CD8-positive, alpha-beta memory T cell (primary cell): ENCODE measurements around the gene IRF6. TPM values are rescaled to one million over a fixed set of nuclear protein-coding genes. Genes with fewer than 3 reads are reported as not detected.

Experiments
- CTCF ChIA-PET: fragments of 350-600 bp; sonication (Branson Sonifier 250); formaldehyde crosslinking; loops from one replicate; lab custom pipeline; 2021; ENCODE audit warnings: antibody characterized with exemption; lab: Charles Lee
- POLR2A ChIA-PET: fragments of 350-600 bp; sonication (Branson Sonifier 250); formaldehyde crosslinking; loops from one replicate; lab custom pipeline; 2021; ENCODE audit warnings: antibody characterized with exemption; lab: Charles Lee
- DNase-seq, 5 donors: peaks; one replicate each; pipeline versions ENCODE4 v3.0.0 to v3.0.0-alpha.2; 2020 to 2022; ENCODE audit warnings: mixed read lengths in 1 of 5
- H3K27ac ChIP-seq: one replicate; pipeline ENCODE4 v1.7.0; 2013; ENCODE audit warnings: low read depth, mild to moderate bottlenecking, low read length, moderate library complexity
- H3K27me3 ChIP-seq: 2 replicates; pipeline ENCODE4 v1.7.0; 2013; ENCODE audit warnings: low read length, mild to moderate bottlenecking; ENCODE audit not compliant: insufficient read depth, poor library complexity, severe bottlenecking
- H3K36me3 ChIP-seq: 2 replicates; pipeline ENCODE4 v1.7.0; 2013; ENCODE audit warnings: mild to moderate bottlenecking, low read length, moderate library complexity; ENCODE audit not compliant: insufficient read depth
- H3K4me1 ChIP-seq: 2 replicates; pipeline ENCODE4 v1.7.0; 2013; ENCODE audit warnings: mild to moderate bottlenecking, low read length, moderate library complexity; ENCODE audit not compliant: insufficient read depth
- H3K4me3 ChIP-seq: 2 replicates; pipeline ENCODE4 v1.7.0; 2013; ENCODE audit warnings: mild to moderate bottlenecking, low read length
- H3K9me3 ChIP-seq: 2 replicates; pipeline ENCODE4 v1.7.0; 2013; ENCODE audit warnings: mild to moderate bottlenecking, low read length
- H3K27ac Mint-ChIP-seq, 8 donors: one replicate each; pipeline ENCODE4 v1.8.0; 2020 to 2021; ENCODE audit warnings: mixed read lengths in 8 of 8, mild to moderate bottlenecking in 6 of 8, inconsistent platforms in 3 of 8, moderate library complexity in 3 of 8
- H3K27me3 Mint-ChIP-seq, 2 donors: one replicate each; pipeline ENCODE4 v1.8.0; 2020 to 2021; ENCODE audit warnings: mixed read lengths in 2 of 2, mild to moderate bottlenecking in 1 of 2, moderate library complexity in 1 of 2
- H3K36me3 Mint-ChIP-seq, 3 donors: one replicate each; pipeline ENCODE4 v1.8.0; 2020 to 2021; ENCODE audit warnings: mixed read lengths in 3 of 3, inconsistent platforms in 1 of 3, mild to moderate bottlenecking in 1 of 3
- H3K4me1 Mint-ChIP-seq, 3 donors: one replicate each; pipeline ENCODE4 v1.8.0; 2020 to 2021; ENCODE audit warnings: mixed read lengths in 3 of 3, inconsistent platforms in 1 of 3, mild to moderate bottlenecking in 1 of 3
- H3K4me3 Mint-ChIP-seq, 7 donors: one replicate each; pipeline ENCODE4 v1.8.0; 2020 to 2021; ENCODE audit warnings: mixed read lengths in 7 of 7, mild to moderate bottlenecking in 6 of 7, moderate library complexity in 4 of 7, inconsistent platforms in 2 of 7
- H3K9me3 Mint-ChIP-seq, 5 donors: one replicate each; pipeline ENCODE4 v1.8.0; 2020 to 2022; ENCODE audit warnings: mixed read lengths in 5 of 5, mild to moderate bottlenecking in 3 of 5, moderate library complexity in 2 of 5, inconsistent platforms in 1 of 5
- polyA plus RNA-seq: library from polyadenylated mRNA; unstranded; fragments of 300-500 nt; fragmentation: Illumina TruSeq; gene quantifications from one replicate; pipeline ENCODE4 v1.2.3, GENCODE V29; 2021
- total RNA-seq, 2 experiments: library from RNA; stranded (reverse); gene quantifications; one replicate each; pipeline ENCODE4 v1.2.3, GENCODE V29; 2021

The IRF6 gene
- total and polyA plus RNA-seq, 3 experiments from 2014 or later, result 1.0 to 1.2 (median 1.2) TPM

DNA sequence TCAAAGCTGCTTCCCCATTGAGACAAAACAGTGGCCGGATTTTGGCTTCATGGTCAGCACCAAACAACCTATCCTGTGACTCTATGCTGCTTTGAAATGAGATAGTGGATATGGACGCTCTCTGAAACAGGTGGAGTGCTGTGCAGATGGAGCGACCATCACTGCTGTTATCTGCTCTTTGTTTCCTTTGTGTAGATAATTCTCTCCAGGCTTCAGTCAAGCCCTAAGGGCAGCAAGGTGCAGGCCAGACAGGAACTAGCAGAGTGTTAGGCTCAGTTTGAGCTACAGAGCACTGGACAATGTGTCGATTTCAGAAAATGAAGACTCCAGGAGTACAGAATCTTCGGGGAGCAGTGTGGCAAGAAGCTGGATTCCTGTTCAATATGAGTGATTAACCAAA is 4.8 kb upstream of the IRF6 start:
- Histone ChIP-seq H3K4me1 (peaks cover 2% of the 10 kb centered on the region), H3K36me3 (no peaks in the 10 kb centered on the region), H3K9me3 (no peaks in the 10 kb centered on the region), H3K27me3 (no peaks in the 10 kb centered on the region), H3K27ac (no peak overlapping the region), H3K4me3 (no peak overlapping the region)
- POLR2A ChIA-PET, result no interaction called here
- peaks cover 0 to 2% of the 10 kb centered on the region in 2 donors for H3K27me3 Mint-ChIP-seq
- no peak for DNase-seq
- H3K9me3 Mint-ChIP-seq, result peaks cover 0 to 2% (median 0%) of the 10 kb centered on the region in 5 donors
- H3K27ac Mint-ChIP-seq, result no peak overlapping the region
- peaks cover 6% of the 10 kb centered on the region in 3 donors for H3K4me1 Mint-ChIP-seq
- H3K36me3 Mint-ChIP-seq, result peaks cover 0 to 1% (median 1%) of the 10 kb centered on the region in 3 donors
- no peak overlapping the region for H3K4me3 Mint-ChIP-seq
- CTCF ChIA-PET, result interaction anchor here (1.1 to 1.9 kb wide), 3 partner anchors 12 to 41 kb away, joined by 3 to 12 read pairs (median 3); partner anchors contain the start of gene UTP25

- no peak for DNase-seq
- H3K4me3 ChIP-seq, result no peak overlapping the region
- ChIA-PET CTCF (interaction anchor here (1.9 to 5.7 kb wide), 2 partner anchors 13 kb away, joined by 12 to 43 read pairs; no protein-coding TSS in a partner anchor), POLR2A (no interaction called here)
- H3K27me3 ChIP-seq, result no peaks in the 10 kb centered on the region
- H3K4me3 Mint-ChIP-seq, result no peak overlapping the region
- peaks cover 7 to 13% (median 8%) of the 10 kb centered on the region in 3 donors for H3K4me1 Mint-ChIP-seq
- no peak overlapping the region for H3K27ac Mint-ChIP-seq
- no peaks in the 10 kb centered on the region for H3K27me3 Mint-ChIP-seq
- H3K9me3 ChIP-seq, result no peaks in the 10 kb centered on the region
- H3K4me1 ChIP-seq, result peaks cover 9% of the 10 kb centered on the region
- no peaks in the 10 kb centered on the region for H3K36me3 ChIP-seq
- H3K9me3 Mint-ChIP-seq, result peaks cover 0 to 2% (median 0%) of the 10 kb centered on the region in 5 donors
- peaks cover 0 to 1% (median 1%) of the 10 kb centered on the region in 3 donors for H3K36me3 Mint-ChIP-seq
- no peak overlapping the region for H3K27ac ChIP-seq
These were observed 3.7 kb upstream of the IRF6 start for GRCh38 chr1:209809611-209810010.

DNA sequence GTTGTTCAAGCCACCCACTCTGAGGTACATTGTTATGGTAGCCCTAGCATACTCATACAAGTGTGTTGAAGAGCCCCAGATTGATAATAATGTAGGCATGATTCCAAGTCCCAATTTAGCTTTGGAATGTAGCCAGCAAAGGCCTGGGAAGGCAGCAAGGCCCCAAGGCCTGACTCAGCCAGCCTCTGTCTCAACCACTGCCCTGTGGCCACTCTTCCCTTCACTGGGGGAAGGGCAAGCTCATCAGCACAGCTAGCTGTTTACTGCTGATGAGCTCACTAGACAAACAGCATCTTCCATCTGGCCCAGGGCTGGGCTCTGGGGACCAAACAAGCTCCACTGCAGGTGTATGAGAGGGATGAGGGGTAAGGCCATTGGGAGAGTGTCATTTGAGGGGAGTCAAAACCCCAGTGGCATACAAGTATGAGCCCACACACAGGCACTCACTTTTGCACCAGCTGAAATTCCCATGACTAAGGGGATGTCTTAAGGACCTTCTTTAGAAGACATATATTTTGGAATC is 2.2 kb upstream of the IRF6 start:
- Mint-ChIP-seq H3K27me3 (peaks cover 0 to 2% of the 10 kb centered on the region in 2 donors), H3K9me3 (peaks cover 0 to 2% (median 0%) of the 10 kb centered on the region in 5 donors), H3K27ac (no peak overlapping the region)

DNA sequence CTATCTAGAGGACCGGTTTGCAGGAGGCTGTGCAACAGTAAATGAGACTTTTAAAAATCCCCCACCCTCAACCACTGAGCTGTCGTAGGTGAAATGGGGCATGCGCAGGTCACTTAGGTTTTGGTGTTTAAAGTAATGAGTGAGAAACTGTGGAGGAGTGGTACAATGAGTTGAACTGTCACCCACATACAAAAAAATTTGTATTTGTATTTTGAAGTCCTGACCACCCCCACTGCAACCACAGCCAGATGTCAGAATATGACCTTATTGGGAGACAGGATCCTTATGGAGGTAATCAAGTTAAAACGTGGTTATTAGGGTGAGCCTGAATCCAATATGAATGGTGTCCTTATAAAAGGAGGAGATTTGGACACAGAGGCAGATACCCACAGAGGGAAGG is 1.6 kb upstream of the IRF6 start:
- Mint-ChIP-seq H3K4me3 (no peak overlapping the region), H3K4me1 (peaks cover 7 to 13% (median 8%) of the 10 kb centered on the region in 3 donors), H3K27me3 (peaks cover 2% of the 10 kb centered on the region in 2 donors), H3K9me3 (peaks cover 0 to 2% (median 0%) of the 10 kb centered on the region in 5 donors), H3K27ac (no peak overlapping the region), H3K36me3 (peaks cover 0 to 1% (median 1%) of the 10 kb centered on the region in 3 donors)
- no peak for DNase-seq
- Histone ChIP-seq H3K27me3 (no peaks in the 10 kb centered on the region), H3K27ac (no peak overlapping the region), H3K4me3 (no peak overlapping the region), H3K4me1 (peaks cover 9% of the 10 kb centered on the region), H3K9me3 (no peaks in the 10 kb centered on the region), H3K36me3 (no peaks in the 10 kb centered on the region)
- ChIA-PET CTCF (interaction anchor here (0.6 to 5.7 kb wide), 4 partner anchors 15 to 41 kb away, joined by 3 to 43 read pairs (median 4); partner anchors contain the start of gene UTP25), POLR2A (interaction anchor here (0.7 to 1.0 kb wide), 2 partner anchors 35 to 52 kb away, joined by 4 to 6 read pairs; no protein-coding TSS in a partner anchor)

More for the DNA sequence above, 2.2 kb upstream of the IRF6 start:
- H3K9me3 ChIP-seq, result no peaks in the 10 kb centered on the region
- Mint-ChIP-seq H3K4me1 (peaks cover 7 to 13% (median 8%) of the 10 kb centered on the region in 3 donors), H3K36me3 (peaks cover 0 to 1% (median 1%) of the 10 kb centered on the region in 3 donors), H3K4me3 (no peak overlapping the region)
- no peak for DNase-seq
- H3K4me1 ChIP-seq, result peaks cover 9% of the 10 kb centered on the region
- H3K27me3 ChIP-seq, result no peaks in the 10 kb centered on the region
- H3K36me3 ChIP-seq, result no peaks in the 10 kb centered on the region
- ChIA-PET CTCF (interaction anchor here (0.6 to 5.7 kb wide), 4 partner anchors 11 to 42 kb away, joined by 3 to 43 read pairs (median 4); partner anchors contain the start of gene UTP25), POLR2A (interaction anchor here (1.0 kb wide), 1 partner anchor 53 kb away, joined by 4 read pairs; no protein-coding TSS in a partner anchor)
- no peak overlapping the region for H3K4me3 ChIP-seq
- H3K27ac ChIP-seq, result no peak overlapping the region

DNA sequence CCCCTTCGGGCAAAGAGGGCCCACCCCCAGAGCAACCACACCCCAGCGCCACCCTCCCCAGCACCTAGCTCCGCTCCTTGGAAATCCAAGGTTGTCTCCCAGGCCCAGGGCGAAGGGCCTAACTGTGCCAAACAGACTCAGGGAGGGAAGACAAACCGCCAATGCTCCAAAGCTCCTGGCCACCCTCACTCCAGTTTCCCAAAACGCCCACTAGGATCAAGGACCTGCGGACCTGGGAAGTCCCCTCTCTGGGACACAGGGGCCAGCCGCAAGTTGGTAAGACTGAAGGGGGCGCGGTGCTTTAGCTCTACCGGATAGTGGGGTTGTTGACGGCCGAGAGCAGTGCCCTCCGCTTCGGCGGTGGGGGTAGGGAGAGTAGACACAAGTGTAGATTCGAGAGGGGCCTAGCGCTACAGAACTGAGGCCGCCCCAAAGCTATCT is 581 bp downstream of the IRF6 start:
- H3K27me3 ChIP-seq, result no peaks in the 10 kb centered on the region
- Mint-ChIP-seq H3K27ac (peak overlapping the region in 4 of 8 donors; percentile 29 to 95 (median 62)), H3K36me3 (peaks cover 0 to 4% (median 3%) of the 10 kb centered on the region in 3 donors), H3K27me3 (peaks cover 7 to 10% of the 10 kb centered on the region in 2 donors), H3K9me3 (peaks cover 0 to 2% (median 0%) of the 10 kb centered on the region in 5 donors), H3K4me3 (peak overlapping the region in 5 of 7 donors; percentile 85 to 98 (median 93)), H3K4me1 (peaks cover 7 to 13% (median 8%) of the 10 kb centered on the region in 3 donors)
- no peaks in the 10 kb centered on the region for H3K36me3 ChIP-seq
- H3K9me3 ChIP-seq, result no peaks in the 10 kb centered on the region
- peak overlapping the region; percentile 42 for H3K4me3 ChIP-seq
- H3K27ac ChIP-seq, result no peak overlapping the region
- CTCF ChIA-PET, result interaction anchor here (0.8 to 5.7 kb wide), 5 partner anchors 18 to 57 kb away, joined by 3 to 43 read pairs (median 4); no protein-coding TSS in a partner anchor
- DNase-seq, result no peak
- POLR2A ChIA-PET, result interaction anchor here (1.7 to 2.1 kb wide), 2 partner anchors 20 to 37 kb away, joined by 7 to 8 read pairs; partner anchors contain the start of gene C1orf74
- peaks cover 9% of the 10 kb centered on the region for H3K4me1 ChIP-seq

- no peak for DNase-seq
- H3K4me1 Mint-ChIP-seq, result peaks cover 7 to 13% (median 8%) of the 10 kb centered on the region in 3 donors
- peaks cover 0 to 7% (median 3%) of the 10 kb centered on the region in 3 donors for H3K36me3 Mint-ChIP-seq
- H3K27me3 Mint-ChIP-seq, result peaks cover 10 to 11% of the 10 kb centered on the region in 2 donors
- POLR2A ChIA-PET, result no interaction called here
- CTCF ChIA-PET, result no interaction called here
- H3K27ac ChIP-seq, result no peak overlapping the region
- peaks cover 9% of the 10 kb centered on the region for H3K4me1 ChIP-seq
- H3K4me3 ChIP-seq, result no peak overlapping the region
- H3K9me3 ChIP-seq, result no peaks in the 10 kb centered on the region
- H3K27me3 ChIP-seq, result no peaks in the 10 kb centered on the region
- no peak overlapping the region for H3K27ac Mint-ChIP-seq
- peak overlapping the region in 1 of 7 donors; percentile 6 for H3K4me3 Mint-ChIP-seq
- H3K36me3 ChIP-seq, result no peaks in the 10 kb centered on the region
- peaks cover 0 to 2% (median 0%) of the 10 kb centered on the region in 5 donors for H3K9me3 Mint-ChIP-seq
These were observed 2.4 kb downstream of the IRF6 start for GRCh38 chr1:209803568-209803967.

DNA sequence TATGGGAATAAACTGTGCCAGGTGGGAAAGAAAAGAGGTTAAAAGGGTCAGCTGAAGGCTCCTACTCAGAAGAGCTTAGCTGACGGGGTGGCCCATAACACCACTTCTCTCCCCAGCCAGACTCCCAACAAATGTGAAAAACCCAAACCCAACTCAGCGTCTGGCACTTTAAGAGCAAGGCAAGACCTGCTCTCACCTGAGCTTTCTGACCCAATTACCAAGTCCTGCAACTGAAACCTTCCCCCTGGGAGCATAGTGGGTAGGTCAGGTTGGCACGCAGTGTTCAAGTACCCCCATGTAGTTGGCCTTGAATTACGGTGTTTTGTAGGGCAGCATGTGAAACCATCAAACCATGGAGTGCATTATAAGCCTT is 3.2 kb downstream of the IRF6 start:
- DNase-seq, result no peak
- H3K9me3 Mint-ChIP-seq, result peaks cover 0 to 2% (median 0%) of the 10 kb centered on the region in 5 donors
- H3K4me1 Mint-ChIP-seq, result peaks cover 7 to 13% (median 8%) of the 10 kb centered on the region in 3 donors
- CTCF ChIA-PET, result no interaction called here
- no peaks in the 10 kb centered on the region for H3K36me3 ChIP-seq
- H3K27me3 Mint-ChIP-seq, result peaks cover 12 to 13% of the 10 kb centered on the region in 2 donors
- peaks cover 9% of the 10 kb centered on the region for H3K4me1 ChIP-seq
- POLR2A ChIA-PET, result no interaction called here
- peaks cover 3 to 7% (median 3%) of the 10 kb centered on the region in 3 donors for H3K36me3 Mint-ChIP-seq
- H3K4me3 ChIP-seq, result no peak overlapping the region
- no peak overlapping the region for H3K27ac ChIP-seq
- no peak overlapping the region for H3K27ac Mint-ChIP-seq
- H3K9me3 ChIP-seq, result no peaks in the 10 kb centered on the region
- no peaks in the 10 kb centered on the region for H3K27me3 ChIP-seq
- no peak overlapping the region for H3K4me3 Mint-ChIP-seq
